GM12875 (cell line): ENCODE measurements around the gene GRK6.
"Not testable (repeated sequence)": the region's sequence is repeated elsewhere in the genome, so short reads cannot be mapped to it uniquely, and the experiment has no call there.

Experiments
- H3K4me3 ChIP-seq: one replicate; pipeline ENCODE4 v1.5.1; 2011; ENCODE audit warnings: low read depth, low read length, control low read depth
- TF ChIP-seq, protein P1 (sequence below): IDR thresholded peaks from 2 replicates; pipeline ENCODE4 v1.5.1; 2011; ENCODE audit warnings: low read depth, mild to moderate bottlenecking, control low read depth, inconsistent platforms, low read length, moderate library complexity, borderline replicate concordance; ENCODE audit not compliant: insufficient read depth

Gene GRK6

DNA sequence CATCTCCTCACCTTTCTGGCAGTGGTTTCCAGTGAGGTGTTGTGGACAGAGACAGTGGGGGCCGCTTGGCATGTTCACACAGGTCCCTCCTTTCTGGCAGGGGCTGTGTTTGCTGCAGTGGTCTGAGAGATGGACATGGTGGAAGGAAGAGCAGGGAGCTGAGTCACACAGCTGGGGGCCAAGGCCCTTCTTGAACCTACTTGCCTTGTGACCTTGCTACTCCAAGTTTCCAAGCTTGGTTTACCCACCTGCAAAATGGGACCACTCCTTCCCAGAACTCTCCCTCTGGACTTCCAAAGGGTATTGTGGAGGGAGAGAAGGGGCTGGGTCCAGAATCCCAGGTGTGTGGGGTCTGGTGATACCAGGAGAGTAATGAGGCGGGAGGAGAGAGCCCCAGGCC is 21.2 kb upstream of the GRK6 start:
- no peak overlapping the region for H3K4me3 ChIP-seq
- TF ChIP-seq, protein P1, sequence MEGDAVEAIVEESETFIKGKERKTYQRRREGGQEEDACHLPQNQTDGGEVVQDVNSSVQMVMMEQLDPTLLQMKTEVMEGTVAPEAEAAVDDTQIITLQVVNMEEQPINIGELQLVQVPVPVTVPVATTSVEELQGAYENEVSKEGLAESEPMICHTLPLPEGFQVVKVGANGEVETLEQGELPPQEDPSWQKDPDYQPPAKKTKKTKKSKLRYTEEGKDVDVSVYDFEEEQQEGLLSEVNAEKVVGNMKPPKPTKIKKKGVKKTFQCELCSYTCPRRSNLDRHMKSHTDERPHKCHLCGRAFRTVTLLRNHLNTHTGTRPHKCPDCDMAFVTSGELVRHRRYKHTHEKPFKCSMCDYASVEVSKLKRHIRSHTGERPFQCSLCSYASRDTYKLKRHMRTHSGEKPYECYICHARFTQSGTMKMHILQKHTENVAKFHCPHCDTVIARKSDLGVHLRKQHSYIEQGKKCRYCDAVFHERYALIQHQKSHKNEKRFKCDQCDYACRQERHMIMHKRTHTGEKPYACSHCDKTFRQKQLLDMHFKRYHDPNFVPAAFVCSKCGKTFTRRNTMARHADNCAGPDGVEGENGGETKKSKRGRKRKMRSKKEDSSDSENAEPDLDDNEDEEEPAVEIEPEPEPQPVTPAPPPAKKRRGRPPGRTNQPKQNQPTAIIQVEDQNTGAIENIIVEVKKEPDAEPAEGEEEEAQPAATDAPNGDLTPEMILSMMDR = no peak

DNA sequence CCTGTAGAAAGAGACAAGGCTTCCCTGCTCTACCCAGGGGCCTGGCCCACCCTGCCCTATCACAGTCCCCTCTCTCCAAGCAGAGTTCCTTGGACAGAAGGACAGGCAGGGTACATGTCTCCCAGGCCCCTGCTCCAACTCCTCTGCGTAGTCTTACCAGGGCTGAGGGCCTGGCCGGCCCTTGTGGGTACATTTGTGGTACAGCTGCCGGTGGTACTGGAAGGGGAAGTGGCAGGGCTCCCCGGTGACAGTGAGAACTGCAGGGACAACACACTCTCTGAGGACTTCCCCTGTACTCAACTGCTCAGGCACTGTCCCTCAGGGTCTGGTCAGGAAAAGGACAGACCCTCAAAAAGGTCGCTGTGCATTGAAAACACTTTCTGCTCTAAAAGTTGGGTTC is 20.7 kb upstream of the GRK6 start:
- TF ChIP-seq, protein P1 = no peak
- no peak overlapping the region for H3K4me3 ChIP-seq

DNA sequence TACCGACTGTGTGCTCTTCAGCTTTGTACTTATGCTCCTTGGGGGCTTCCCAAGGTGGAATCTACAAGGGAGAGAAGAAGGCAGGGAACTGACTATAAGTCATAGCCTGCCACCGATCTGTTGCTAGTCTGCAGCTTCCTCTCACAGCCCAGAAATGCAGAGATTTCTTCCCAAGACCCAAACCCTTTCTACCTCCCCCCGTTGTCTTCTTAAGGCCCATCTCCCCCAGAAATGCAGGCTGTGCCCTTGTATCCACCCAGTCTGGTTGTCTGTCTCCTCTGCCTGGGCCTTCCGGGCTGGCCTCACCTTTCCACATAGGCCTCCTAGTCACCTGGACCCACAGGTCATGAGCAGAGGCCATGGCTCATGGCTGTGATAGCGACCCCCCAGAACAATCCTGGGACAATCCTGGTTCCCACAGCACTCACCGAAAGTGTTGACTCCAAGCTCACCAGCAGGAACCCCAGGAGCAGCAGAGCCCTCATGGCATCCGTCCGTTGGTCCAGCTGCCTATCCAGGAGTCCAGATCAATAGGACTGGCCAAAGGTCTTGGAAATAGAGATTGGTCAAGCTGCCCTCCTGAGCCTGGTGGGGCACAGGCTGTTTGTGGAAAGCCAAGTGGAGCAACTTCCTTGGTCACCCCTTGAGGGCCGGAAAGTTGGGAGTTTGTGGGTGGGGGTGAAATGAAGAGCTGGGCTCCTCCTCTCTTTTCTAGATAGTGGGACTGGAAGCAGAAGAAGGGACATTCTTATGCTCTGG is 17.3 kb upstream of the GRK6 start, which contains the start of gene F12:
Gene F12, minus strand, starts transcription at position 522 of the 759 bp plus-strand sequence. Its CDS starts 37 bp downstream, at position 485.
- H3K4me3 ChIP-seq = no peak within 1 kb of the TSS
- TF ChIP-seq, protein P1 = no peak

DNA sequence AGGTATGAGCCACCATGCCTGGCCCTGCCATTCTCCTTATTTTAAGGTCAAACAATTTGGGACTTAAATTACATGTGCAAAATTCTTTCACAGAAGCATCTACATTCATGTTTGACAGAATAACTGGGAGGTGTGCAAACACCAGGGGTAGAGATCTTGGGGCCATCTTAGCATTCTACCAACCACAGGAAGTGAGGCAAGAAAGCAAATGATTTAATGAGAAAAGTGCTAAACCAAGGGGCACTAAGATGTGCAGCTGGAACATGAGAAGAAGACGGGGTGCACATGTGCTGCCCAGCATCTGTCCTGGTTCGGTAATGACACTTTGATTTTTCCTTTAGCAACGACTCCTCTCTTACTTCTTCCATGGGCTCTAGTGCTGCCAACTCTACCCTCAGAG is 15.9 kb upstream of the GRK6 start:
- TF ChIP-seq, protein P1 = no peak
- no peak overlapping the region for H3K4me3 ChIP-seq

DNA sequence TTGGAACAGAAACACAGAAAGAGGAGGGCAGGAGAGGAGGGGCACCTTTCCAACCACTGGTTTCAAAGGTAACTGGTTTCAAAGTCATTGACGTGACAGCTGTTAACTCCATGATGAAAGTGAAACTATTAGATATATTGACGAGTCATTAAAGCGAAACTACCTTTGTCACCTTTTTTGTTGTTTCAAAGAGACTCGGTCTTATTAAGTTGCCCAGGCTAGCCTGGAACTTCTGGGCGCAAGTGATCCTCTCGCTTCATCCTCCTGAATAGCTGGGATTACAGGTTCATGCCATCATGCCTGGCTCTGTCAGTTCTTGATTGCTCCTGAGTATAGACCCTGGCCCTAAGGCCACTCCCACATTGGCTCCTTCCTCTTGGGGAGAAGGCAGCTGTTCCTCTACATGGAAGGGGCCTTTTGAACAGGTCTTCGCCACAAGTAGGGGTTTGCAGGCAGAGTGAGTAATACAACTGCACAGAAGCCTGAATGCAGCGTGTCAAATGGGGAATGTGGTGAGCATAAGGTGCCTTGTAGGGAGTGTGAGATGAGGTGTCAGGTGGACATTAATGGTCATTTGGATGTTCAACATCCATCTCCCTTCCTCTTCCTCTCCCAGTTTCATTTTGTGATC is 13.8 kb upstream of the GRK6 start:
- TF ChIP-seq, protein P1 = no peak
- H3K4me3 ChIP-seq = no peak overlapping the region

DNA sequence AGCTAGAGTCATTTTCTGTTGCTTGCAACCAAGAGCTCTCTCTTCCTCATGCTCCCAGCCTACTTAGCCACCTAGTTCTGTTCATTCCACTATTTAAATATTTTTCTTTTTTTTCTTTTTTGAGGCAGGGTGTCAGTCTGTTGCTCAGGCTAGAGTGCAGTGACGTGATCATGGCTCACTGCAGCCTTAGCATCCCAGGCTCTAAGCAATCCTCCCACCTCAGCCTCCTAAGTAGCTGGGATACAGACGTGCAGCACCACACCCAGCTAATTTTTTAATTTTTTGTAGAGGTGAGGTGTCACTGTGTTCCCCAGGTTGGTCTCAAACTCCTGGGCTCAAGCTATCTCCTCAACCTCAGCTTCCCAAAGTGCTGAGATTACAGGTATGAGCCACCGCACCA is 12.0 kb upstream of the GRK6 start:
- TF ChIP-seq, protein P1 = no peak
- H3K4me3 ChIP-seq = no peak overlapping the region

DNA sequence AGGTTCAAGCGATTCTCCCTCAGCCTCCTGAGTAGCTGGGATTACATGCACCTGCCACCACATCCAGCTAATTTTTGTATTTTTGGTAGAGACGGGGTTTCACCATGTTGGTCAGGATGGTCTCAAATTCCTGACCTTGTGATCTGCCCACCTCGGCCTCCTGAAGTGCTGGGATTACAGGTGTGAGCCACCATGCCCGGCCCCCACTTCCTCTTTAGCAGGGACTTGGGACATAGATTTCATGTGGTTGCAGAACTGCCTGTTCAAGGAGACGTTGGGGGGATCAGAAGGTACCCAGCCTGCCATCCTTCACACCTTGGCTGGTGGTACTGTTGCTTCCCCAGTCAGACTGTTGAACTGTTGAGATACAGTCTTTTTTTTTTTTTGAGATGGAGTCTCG is 9.4 kb upstream of the GRK6 start:
- H3K4me3 ChIP-seq = not testable (repeated sequence)
